GM19468 (cell line): ENCODE data around the gene PTPRN2.
"Not testable (repeated sequence)": the region's sequence is repeated elsewhere in the genome, so short reads cannot be mapped to it uniquely, and the experiment has no call there.

Experiments
- ATAC-seq: cut with Tn5 transposase; IDR thresholded peaks from one replicate; pipeline ENCODE4 v1.9.1; 2021; ENCODE audit warnings: mild to moderate bottlenecking, moderate library complexity, moderate number of reproducible peaks; ENCODE audit not compliant: unreplicated experiment; ENCODE audit errors: extremely low read depth

Gene PTPRN2

DNA sequence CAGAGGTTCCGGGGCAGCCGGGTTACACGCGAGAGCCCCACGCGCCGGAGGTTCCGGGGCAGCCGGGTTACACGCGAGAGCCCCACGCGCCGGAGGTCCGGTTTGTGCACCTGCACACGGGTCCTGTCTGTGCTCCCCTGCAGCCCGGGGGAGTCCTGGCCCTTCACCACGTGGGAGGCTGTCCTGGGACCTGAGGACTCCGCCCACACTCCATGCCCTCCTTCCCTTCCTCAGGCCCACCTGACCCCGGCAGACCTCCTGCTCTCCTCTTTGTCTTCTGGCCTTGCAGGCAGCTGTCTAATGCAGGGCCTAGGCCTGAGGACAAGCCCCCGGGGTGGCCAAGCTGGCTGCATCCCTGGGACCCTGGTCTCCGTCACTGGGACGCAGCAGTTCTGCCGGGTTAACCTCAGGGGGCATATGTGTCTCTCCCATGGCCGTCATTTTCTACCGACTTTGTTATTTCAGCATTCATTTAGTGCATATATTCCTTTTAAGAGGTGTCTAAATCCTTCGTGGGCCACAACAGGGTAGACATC lies 876.2 kb downstream of the PTPRN2 start:
- no peak for ATAC-seq

DNA sequence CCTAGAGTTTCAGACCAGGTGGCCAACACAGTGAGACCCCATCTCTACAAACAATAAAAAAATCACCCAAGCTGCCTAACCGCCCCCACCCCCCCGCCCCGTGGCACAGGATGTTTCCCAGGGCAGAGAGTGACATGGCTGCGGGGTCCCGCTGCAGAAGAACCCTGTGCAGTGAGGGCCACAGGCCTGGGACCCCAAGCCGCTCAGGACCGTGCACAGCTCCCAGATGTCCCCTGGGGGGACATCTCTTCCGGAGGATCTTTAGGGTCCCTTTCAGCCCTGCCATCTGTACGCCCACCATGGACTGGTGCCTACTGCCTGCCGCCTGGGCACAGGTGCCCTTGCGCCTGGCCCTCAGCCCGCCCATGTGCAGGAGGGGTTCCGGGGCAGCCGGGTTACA lies 877.2 kb downstream of the PTPRN2 start:
- no peak for ATAC-seq

DNA sequence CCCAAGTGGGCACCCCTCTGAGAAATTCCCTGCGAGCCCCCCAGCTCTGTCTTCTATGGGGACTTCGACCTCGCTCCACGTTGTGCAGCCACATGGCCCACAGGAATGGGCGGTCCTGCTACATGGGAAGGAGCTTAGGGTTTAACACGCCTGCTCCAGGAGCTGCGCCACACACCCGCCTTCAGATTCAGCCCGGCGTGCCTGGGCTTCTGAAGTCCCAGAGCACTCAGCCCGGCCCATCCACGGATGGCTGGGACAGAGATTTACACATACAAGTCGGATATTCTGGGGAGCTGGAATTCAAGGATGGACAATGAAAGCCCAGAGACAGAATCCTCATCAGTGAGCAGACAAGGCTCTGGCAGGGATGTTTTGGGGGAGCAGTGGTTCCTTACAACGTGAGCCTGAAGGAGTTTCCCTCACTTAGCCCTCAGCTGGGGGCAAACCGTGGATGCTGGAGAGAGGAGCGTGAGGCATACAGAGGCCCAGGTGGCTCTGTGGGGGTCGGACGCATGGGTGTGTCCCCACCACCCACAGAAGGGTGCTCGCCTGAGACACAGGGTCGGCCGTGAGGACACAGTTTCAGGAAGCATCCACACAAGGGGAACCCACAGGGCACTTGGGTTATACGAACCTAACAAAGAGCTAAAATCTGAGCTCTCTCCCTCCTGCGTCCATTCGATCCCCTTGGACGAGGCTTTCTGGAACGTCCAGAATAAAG lies 877.9 kb downstream of the PTPRN2 start:
- no peak for ATAC-seq

DNA sequence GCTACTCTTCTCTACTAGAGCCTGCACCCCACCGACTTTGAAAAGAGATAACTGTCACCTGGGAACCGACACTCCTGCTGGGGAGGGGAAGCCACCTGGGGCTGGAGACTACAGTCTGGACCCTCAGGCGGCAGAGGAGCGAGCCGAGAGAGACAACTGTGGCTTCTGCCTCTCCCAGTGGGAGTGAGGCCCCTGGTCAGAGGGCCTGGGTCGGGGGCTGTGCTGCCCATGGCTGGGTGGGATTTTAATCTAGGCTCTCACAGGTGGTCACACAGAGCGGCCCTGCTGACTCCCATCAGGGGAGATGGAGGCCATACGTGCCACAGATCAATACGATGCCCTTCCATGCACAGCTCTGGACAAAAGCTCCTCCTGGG lies 878.7 kb downstream of the PTPRN2 start:
- no peak for ATAC-seq

DNA sequence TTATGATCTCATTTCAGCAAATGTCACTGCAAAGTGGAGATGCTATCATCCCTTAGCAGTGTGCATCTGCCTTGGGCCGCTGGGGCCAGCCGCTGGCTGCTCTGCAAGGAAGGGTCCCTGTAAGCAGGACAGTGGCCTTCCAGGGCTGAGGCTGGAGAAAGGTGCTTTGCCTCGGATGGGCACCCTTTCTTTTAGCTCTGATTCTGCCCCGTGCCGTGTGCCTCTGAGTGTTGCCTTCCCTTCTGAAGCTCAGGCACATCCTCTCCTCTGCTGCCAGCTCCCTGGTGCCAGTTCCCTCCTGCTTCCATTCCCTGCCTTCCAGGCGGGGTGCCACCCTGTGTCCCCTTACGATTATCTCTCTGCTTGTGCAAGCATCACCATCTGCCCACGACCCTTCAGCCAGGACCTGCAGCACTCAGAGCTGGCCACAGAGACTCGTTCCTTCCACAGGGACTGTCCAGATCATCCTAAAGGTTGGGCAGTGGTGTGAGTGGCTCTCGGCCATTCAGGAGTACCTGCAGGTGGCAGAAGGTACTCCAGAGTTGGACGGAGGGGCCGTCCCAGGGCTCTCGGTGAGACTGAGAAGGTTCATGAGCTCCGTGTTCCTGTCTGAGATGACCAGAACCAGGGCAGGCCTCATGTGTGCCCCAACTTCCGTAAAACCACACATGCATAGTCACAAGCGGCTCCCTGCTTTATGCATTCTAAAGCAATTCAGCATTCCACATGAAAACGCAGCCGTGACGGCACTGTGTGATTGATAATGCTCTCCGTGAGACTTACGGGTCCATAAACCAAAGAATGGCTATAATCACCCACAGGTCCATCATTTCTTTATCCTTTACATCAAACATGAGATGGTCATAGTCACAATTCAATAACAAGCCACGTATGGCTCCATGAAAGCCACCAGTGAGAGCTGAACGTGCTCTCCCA lies 879.4 kb downstream of the PTPRN2 start:
- no peak for ATAC-seq

DNA sequence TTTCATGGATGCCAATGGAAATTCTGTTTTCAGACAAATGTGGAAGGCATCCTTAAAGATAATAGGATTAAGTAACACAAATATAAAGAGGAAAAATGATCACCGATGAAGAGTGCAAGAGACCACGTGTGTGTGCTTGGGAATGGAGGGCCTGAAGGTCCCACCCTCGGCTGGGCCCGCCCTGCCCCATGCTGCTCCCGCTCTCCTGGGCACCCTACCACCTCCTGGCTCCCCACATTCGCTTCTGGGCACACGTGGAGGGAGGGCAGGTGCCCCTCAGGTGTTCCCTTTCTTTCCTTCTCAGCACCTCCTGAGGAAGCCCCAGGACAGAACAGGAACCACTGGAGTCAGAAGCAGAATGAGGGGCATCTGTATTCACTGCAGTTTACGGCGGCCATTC lies 883.3 kb downstream of the PTPRN2 start:
- ATAC-seq: no peak

DNA sequence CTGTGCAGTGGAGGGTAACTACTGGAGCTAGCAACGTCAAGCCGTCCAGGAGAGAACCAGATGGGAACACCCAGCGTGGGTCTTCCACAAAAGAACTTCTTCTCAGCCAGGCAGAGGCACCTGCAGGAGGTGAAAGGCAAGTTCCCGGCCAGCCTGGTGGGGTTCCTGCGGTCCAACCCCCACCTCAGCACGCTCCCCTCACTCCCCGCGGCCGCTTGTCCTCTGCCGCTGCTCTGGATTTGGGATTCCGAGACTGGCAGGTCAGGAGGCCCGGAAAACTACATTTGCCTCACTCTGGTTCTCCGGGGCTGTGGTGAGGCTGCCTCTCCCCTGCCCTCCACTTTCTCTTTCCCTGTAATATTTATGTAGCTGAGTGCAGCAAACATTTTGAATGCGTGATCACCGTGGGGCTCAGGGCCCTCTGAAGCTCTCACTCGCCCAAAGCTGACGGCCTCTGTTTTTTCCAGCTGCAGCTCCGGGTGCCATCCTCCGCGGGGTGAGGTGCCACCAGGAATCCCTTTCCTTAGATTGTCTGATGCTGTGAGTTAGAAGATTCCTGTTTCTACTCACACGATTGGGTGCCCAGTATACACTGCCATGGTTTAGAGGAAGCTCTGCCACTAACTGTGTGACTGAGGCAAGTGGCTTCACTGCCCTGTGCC lies 884.0 kb downstream of the PTPRN2 start:
- no peak for ATAC-seq

DNA sequence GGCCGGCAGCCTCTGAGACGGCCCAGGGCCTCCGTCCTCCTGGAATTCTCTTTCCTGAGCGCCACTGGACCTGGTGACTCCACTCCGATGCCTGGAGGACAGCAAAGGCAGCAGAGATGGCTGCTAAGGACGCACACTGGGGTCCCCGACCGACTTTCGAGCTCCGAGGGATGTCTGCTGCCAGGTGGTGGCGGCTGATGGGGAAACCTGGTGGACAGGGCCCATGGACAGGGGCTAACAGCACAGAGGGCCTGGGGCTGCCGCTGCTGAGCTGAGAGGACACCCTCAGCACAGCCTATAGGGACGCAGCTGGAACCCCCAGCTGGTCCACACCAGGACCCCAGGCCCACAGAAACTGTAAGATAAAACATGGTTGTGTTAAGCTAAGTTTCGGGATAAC lies 884.5 kb downstream of the PTPRN2 start:
- ATAC-seq: no peak

DNA sequence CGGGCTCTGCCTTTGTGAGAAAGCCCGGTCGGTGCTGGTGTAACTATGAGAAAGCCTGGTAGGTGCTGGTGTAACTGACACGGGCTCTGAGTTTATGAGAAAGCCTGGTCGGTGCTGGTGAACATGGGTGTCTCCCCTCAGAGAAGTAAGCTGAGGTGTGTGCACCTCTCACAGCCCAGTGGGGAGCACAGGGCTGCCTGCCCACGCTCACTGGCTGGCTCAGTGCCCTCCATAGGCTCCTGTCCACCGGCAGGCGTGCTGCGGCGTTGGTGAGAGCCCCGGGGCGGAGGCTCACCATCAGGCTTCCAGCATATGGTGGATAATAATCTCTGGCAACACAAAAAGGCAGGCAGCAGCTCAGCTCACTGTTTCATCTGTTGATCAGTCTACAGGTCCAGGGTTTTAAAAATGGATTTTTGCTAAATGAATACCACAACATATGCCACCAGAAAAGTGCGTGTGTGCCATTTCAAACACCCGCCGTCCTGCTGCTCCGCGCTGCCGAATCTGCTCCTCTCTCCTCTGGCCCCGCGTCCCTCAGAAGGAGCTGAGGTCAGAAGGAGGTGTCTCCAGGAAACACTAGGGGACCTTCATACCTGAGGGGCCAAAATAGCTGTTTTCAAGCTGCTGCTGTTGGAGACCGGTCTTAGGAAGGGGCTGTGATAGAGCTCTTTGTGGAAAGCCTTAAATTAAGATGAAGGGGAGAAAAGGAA lies 885.2 kb downstream of the PTPRN2 start:
- no peak for ATAC-seq

DNA sequence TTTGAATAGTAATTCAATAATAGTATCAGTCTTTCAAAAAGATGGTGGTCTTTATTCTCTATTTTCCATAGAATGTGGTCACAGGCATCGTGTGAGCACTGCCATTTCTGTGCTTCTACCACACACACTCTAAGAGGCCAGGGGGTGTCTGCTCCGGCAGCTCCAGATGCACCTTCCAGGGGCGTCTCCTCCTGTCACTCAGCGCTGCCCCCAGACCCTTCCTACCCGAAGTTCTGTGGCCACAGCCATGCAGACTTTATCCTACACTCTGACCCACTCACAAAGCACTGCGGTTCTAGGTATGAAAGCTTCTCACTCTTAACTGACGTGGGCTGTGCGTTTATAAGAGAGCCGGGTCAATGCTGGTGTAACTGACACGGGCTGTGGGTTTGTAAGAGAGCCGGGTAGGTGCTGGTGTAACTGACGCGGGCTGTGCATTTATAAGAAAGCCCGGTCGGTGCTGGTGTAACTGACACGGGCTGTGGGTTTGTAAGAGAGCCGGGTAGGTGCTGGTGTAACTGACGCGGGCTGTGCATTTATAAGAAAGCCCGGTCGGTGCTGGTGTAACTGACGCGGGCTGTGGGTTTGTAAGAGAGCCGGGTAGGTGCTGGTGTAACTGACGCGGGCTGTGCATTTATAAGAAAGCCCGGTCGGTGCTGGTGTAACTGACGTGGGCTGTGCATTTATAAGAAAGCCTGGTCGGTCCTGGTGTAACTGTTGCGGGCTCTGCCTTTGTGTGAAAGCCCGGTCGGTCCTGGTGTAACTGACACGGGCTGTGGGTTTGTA lies 886.0 kb downstream of the PTPRN2 start:
- ATAC-seq: not testable (repeated sequence)

DNA sequence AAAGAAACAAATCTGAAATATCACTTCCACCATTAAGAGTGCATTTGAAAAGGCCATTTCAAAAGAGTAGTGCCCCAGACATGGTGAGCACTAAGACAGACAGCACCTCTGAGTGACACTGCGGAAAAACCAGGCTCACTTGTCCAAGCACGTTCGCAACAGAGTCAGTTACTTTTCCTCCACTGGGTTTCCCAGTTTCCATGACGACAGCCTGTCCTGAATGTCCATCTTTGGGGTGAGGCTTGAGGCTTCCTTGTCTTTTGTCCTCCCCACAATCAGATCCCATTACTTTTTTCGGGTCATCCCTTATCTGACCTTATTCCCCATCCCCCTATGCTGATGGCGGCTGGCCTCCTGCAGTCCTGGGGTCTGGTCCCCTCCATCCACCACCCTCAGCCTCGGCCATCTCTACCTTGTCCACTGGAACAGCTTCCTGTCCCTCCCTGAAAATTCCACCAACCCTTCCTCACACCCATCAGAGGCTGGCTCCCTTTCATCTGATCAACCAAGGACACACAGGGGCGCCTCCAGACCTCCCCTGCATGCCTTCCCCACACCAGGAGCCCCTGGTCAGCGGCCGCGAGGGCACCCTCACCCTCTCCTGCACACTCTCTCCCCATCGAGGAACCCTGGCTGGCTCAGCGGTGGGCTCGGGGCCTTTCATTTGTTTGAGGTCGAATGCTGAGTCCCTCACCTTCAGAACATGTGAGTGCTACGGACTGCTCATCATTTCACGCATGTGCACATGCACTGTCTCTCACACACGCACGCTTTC lies 887.2 kb downstream of the PTPRN2 start:
- no peak for ATAC-seq

DNA sequence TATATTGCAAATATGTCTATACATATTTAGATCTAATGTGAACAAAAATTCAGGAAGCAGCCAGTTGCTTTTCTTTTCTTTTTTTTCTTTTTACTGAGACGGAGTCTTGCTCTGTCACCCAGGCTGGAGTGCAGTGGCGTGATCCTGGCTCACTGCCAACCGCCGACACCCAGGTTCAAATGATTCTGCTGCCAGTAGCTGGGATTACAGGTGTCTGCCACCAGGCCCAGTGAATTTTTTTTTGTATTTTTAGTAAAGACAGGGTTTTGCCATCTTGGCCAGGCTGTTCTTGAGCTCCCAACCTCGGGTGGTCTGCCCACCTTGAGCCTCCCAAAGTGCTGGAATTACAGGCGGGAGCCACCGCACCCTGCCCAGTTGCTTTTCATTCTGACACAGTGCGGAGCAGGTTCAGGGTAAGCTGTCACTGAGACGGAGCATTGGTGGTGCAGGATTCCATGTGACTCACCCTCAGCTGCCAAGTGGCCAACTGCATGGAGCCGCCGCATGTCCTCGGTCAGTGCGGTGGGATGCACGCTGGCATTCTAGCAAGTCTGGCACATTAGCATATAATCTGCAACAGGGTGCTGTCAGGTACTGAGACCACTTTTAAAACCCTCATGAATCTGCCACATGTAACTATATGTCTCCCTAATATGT lies 888.1 kb downstream of the PTPRN2 start:
- ATAC-seq: no peak

DNA sequence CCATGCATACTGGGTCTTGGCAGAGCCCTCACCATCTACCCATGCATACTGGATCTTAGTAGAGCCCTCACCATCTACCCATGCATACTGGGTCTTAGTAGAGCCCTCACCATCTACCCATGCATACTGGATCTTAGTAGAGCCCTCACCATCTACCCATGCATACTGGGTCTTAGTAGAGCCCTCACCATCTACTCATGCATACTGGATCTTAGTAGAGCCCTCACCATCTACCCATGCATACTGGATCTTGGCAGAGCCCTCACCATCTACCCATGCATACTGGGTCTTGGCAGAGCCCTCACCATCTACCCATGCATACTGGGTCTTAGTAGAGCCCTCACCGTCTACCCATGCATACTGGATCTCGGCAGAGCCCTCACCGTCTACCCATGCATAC lies 890.3 kb downstream of the PTPRN2 start:
- not testable (repeated sequence) for ATAC-seq

DNA sequence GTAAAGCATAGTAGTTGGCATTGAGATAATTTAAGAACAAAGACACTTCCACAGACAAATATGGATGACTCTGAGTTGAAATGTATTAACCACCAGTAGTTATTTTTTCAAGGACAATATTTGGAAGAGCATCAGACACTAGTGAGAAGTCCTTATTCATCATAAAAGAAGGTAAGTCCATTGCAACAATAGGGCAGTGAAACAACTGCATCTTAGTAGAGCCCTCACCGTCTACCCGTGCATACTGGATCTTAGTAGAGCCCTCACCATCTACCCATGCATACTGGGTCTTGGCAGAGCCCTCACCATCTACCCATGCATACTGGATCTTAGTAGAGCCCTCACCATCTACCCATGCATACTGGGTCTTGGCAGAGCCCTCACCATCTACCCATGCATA lies 892.0 kb downstream of the PTPRN2 start:
- not testable (repeated sequence) for ATAC-seq

DNA sequence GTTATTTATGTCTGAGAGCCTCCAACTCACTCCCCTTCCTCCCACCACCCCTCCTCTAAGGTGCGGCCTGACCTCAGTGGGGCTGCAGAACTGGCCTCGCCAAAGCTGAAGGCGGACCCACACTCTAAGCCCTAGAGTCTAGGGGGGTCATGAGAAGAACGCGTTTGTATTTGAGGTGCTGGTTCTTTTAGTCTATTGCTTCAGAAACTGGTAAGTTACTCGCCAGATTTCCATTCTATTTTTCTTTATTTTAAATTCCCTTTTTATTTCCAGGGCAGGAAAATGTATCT lies 893.3 kb downstream of the PTPRN2 start:
- no peak for ATAC-seq

DNA sequence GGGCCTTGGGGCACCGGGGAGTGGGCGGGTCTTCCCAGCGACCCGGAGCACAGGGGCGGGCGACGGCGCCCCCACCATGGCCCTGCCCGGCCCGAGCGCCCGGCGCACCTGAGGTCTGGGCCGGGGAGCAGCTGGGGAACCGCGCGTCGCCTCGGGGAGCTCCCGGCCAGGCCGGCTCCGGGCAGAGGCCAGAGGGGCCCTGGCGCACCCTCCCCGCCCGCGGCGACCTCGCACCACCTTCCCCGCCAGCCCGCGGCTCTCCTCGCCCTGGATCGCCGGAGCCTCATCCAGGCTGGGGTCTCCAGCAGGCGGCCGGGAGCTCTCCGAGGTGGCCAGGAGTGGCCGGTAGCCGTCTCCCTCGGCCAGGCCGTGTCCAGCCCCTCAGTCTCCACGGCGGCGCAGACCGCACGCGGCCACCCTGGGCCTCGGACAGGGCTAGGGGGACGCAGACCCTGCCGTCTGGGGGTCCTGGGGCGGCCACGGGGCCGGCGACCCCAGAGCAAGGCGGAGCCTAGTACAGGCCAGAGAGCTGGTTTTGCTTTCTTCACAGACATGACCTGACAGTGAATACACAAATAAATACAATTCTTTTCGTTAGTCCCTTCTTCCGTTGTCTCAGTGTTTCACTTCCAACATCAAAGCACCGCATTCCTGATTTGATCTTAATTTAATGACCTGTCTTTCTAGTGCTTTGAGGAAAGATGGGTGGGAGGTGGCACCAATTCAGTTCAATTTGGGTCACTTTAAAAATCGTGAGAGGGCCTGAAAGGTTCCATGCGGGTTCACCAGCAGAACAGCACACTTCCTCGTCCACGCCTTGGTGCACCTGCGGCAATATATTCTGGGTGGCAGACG lies 893.9 kb downstream of the PTPRN2 start:
- no peak for ATAC-seq

DNA sequence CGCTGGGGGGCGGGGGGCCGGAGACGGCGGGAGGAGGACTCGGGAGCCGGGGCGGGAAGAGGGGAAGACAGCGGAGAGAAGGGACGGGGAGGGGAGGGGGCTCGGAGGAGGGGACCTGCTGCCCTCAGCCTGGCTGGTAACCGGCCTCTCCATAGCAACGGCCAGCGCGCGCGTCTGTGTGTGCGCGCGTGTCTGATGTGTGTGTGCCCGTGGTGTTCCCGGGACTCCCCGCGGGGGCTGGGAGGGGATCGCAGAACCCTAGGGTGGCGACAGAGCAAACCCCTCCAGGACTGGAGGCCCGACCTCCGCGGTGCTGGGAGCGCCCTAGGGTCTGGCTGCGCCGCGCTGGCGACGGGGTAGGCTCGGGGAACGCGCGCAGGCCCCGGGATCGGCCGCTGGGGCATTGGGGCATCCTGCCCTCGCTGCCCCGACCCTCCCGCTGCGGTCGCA lies 894.5 kb downstream of the PTPRN2 start:
- ATAC-seq: no peak
